ENCODE results near the gene EIF3I.

DNA sequence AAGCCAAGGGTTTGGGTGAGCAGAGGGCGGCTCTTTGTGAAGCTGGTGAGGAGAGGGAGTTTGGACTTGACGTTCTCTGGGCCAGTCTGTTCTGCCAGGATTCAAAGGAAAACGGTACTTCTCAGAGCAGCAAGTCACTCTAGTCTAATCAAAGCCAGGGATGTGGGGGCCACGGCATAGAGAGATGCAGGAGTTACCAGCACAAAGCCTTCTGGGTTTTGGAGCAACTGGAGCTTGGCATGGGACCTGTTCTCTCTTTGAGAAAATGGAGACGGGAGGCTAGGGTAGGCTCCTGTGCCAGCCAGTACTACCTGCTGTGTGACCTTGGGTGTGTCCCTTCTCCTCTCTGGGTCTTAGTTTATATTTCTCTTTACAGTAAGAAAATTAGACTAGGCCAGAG lies 40.6 kb upstream of the EIF3I start:
- TF ChIP-seq, protein P1, sequence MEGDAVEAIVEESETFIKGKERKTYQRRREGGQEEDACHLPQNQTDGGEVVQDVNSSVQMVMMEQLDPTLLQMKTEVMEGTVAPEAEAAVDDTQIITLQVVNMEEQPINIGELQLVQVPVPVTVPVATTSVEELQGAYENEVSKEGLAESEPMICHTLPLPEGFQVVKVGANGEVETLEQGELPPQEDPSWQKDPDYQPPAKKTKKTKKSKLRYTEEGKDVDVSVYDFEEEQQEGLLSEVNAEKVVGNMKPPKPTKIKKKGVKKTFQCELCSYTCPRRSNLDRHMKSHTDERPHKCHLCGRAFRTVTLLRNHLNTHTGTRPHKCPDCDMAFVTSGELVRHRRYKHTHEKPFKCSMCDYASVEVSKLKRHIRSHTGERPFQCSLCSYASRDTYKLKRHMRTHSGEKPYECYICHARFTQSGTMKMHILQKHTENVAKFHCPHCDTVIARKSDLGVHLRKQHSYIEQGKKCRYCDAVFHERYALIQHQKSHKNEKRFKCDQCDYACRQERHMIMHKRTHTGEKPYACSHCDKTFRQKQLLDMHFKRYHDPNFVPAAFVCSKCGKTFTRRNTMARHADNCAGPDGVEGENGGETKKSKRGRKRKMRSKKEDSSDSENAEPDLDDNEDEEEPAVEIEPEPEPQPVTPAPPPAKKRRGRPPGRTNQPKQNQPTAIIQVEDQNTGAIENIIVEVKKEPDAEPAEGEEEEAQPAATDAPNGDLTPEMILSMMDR (IDR thresholded peaks at IDR 0.05), result no peak
- TF ChIP-seq POLR2A (IDR thresholded peaks at IDR 0.05) (no peak), POLR2AphosphoS5 (IDR thresholded peaks at IDR 0.05) (no peak)
